Measurements from ENCODE around the gene SCTR.

DNA sequence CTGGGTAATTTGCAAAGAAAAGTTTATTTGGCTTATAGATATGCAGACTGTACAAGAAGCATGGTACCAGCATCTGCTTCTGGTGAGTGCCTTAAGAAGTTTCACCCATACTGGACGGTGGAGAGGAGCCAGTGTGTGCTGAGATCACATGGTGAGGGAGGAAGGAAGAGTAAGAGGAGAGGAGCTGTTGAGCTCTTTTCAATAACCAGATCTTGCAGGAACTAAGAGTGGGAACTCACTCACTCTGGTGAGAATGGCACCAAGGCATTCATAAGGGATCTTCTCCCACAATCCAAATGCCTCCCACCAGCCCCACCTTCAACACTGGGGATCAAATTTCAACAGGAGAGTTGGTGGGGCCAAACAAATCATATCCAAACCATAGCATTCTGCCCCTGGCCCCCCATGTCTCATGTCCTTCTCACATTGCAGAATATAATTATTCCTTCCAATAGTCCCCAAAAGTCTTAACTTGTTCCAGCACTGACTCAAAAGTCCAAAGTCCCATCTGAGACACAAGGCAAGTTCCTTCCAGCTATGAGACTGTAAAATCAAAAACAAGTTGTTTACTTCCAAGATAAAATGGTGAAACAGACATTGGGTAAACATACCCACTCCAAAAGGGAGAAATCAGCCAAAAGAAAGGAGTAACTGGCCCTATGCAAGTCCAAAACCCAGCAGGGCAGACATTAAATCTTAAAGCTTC lies 104.3 kb downstream of the SCTR start:
- TF ChIP-seq, protein P1, sequence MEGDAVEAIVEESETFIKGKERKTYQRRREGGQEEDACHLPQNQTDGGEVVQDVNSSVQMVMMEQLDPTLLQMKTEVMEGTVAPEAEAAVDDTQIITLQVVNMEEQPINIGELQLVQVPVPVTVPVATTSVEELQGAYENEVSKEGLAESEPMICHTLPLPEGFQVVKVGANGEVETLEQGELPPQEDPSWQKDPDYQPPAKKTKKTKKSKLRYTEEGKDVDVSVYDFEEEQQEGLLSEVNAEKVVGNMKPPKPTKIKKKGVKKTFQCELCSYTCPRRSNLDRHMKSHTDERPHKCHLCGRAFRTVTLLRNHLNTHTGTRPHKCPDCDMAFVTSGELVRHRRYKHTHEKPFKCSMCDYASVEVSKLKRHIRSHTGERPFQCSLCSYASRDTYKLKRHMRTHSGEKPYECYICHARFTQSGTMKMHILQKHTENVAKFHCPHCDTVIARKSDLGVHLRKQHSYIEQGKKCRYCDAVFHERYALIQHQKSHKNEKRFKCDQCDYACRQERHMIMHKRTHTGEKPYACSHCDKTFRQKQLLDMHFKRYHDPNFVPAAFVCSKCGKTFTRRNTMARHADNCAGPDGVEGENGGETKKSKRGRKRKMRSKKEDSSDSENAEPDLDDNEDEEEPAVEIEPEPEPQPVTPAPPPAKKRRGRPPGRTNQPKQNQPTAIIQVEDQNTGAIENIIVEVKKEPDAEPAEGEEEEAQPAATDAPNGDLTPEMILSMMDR (IDR thresholded peaks at IDR 0.05) = no peak
- no peak for TF ChIP-seq POLR2A (IDR thresholded peaks at IDR 0.05)
